ENCODE data around the gene NRN1L.

The NRN1L gene

GRCh38 chr16:67917140-67917851 is 32.6 kb downstream of the NRN1L start:
- peak; percentile 45 for DNase-seq (ENCODE audit: low spot score)

- DNase-seq (ENCODE audit: low spot score) = peak; percentile 91
Observed at GRCh38 chr16:67917852-67918236, 33.2 kb downstream of the NRN1L start.

- DNase-seq (ENCODE audit: low spot score) = peak; percentile 62
Observed at GRCh38 chr16:67919622-67920221, 35.0 kb downstream of the NRN1L start.

- DNase-seq (ENCODE audit: low spot score) = no peak
Observed at GRCh38 chr16:67922221-67922620, 37.5 kb downstream of the NRN1L start.

GRCh38 chr16:67922740-67923139 is 38.1 kb downstream of the NRN1L start:
- no peak for DNase-seq (ENCODE audit: low spot score)

GRCh38 chr16:67923414-67924116 is 38.9 kb downstream of the NRN1L start:
- DNase-seq (ENCODE audit: low spot score) = no peak

GRCh38 chr16:67924140-67924906 is 39.6 kb downstream of the NRN1L start:
- DNase-seq (ENCODE audit: low spot score) = no peak

- no peak for DNase-seq (ENCODE audit: low spot score)
Observed at GRCh38 chr16:67926181-67926750, 41.6 kb downstream of the NRN1L start.

- no peak for DNase-seq (ENCODE audit: low spot score)
Observed at GRCh38 chr16:67927131-67927941, 42.7 kb downstream of the NRN1L start.

- DNase-seq (ENCODE audit: low spot score) = no peak
Observed at GRCh38 chr16:67928147-67928546, 43.5 kb downstream of the NRN1L start.

GRCh38 chr16:67928561-67929364 is 44.1 kb downstream of the NRN1L start:
- peak; percentile 79 for DNase-seq (ENCODE audit: low spot score)

GRCh38 chr16:67930191-67930590 is 45.5 kb downstream of the NRN1L start:
- DNase-seq (ENCODE audit: low spot score) = no peak

GRCh38 chr16:67930678-67931211 is 46.1 kb downstream of the NRN1L start:
- DNase-seq (ENCODE audit: low spot score) = no peak

- DNase-seq (ENCODE audit: low spot score) = no peak
Observed at GRCh38 chr16:67931712-67932461, 47.2 kb downstream of the NRN1L start, which contains the start of gene CTRL. CTRL (minus strand) TSS chr16:67931862; CDS start chr16:67931852, 10 bp downstream.

GRCh38 chr16:67932462-67932840 is 47.8 kb downstream of the NRN1L start:
- DNase-seq (ENCODE audit: low spot score) = no peak

- no peak for DNase-seq (ENCODE audit: low spot score)
Observed at GRCh38 chr16:67933805-67934204, 49.1 kb downstream of the NRN1L start.

GRCh38 chr16:67934306-67935100 is 49.8 kb downstream of the NRN1L start:
- no peak for DNase-seq (ENCODE audit: low spot score)

- DNase-seq (ENCODE audit: low spot score) = no peak
Observed at GRCh38 chr16:67935101-67935401, 50.4 kb downstream of the NRN1L start.

Data from AG08395 (cell line).